Activated CD8-positive, alpha-beta memory T cell treated with anti-CD3 and anti-CD28 coated beads, Interleukin-2, amount 50 U/mL, for 1 hour (primary cell): ENCODE data around the gene DPPA3.
"Not testable (repeated sequence)": the region's sequence is repeated elsewhere in the genome, so short reads cannot be mapped to it uniquely, and the experiment has no call there.

Experiments
- DNase-seq: peaks from one replicate; pipeline ENCODE4 v3.0.0-alpha.2; 2020; ENCODE audit errors: extremely low read depth

The DPPA3 gene

GRCh38 chr12:7730984-7731383, 19.8 kb downstream of the DPPA3 start:
- DNase-seq = not testable (repeated sequence)

DNA sequence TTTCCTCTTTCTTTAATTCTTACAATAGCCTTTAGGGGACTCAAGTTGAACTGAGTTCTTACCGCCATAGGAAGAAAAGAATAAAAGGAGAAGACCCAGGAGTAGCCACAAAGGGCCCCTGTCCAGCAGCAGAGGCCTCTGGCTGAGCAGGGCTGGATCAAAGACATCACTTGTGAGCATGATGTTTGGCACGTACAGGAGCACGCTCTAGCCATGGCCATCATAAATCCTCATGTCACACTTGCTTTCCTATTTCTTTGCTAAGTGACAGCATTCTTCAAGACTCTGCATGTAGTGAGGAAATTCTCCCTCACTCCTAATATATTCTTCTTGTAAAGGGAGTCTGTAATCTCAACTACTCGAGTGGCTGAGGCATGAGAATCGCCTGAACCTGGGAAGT, 20.3 kb downstream of the DPPA3 start:
- DNase-seq = no peak

DNA sequence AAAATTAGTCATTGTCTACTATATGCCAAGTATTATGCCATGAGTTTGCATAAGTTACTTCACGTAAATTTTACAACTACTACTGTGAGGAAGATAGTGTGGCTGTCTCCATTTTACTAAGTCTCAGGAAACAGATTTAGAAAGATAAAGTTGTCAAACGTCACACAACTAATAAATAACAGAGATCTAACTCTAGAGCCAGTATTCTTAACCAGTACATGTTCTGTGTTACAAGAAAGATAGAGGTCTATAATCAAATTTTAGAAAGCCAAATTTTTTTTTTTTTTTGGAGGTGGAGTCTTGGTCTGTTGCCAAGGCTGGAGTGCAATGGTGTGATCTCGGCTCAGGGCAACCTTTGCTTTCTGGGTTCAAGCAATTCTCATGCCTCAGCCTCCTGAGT, 21.8 kb downstream of the DPPA3 start:
- DNase-seq = no peak

DNA sequence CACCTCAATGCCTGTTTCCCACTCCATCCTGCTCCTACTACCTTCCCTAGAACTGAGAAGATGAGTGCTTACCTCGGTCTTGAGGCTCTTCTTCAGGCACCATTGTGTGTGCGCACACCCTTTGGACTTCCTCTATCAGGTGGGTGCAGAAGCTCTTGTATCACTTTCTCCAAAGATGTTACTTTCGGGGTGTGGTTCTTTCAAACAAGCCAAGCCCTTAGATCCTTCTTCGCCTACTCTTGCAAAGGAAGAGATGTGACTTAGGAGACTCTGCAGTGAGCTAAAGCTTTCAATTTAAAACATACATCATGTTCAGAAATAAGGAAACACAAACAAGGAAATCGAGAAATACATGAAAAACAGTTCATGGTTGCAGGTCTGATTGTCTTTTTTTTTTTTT, 36.0 kb downstream of the DPPA3 start, which contains the start of gene CLEC4C:
Gene CLEC4C (minus strand): TSS at position 130 of the 400 bp plus-strand sequence. CDS start 27 bp downstream, at position 103.
- no peak for DNase-seq

DNA sequence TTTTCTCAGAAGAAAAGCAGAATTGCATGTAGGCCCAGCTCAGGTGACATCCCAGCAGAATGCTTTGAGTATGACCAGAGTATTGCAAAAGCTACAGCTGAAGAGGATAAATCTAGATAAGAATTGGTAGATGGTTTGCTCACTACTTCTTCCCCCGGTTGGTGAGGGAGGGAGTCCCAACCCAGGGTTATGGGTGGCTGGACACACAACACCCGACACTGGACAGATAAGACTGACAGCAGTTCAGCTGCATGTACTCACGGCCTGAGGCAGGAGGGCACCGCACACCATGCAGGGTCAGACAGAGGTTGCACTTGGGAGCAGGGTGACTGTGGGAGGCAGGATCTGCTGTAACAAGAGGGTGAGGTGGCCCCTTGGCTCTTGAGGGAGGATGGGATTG, 37.6 kb downstream of the DPPA3 start:
- no peak for DNase-seq

- DNase-seq = no peak
These were observed 38.2 kb downstream of the DPPA3 start for GRCh38 chr12:7749442-7749841.

GRCh38 chr12:7750350-7750749, 39.1 kb downstream of the DPPA3 start:
- DNase-seq = no peak

DNA sequence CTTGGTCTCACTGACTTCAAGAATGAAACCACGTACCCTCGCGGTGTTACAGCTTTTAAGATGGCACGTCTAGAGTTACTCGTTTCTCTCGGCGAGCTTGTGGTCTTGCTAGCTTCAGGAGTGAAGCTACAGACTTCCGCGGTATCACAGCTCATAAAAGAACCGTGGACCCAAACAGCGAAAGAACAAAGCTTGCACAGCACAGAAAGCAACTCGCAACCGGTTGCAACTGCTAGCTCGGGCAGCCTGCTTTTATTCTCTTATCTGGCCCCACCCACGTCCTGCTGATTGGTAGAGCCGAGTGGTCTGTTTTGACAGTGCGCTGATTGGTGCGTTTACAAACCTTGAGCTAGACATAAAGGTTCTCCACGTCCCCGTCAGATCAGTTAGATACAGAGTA, 40.2 kb downstream of the DPPA3 start:
- DNase-seq = no peak

DNA sequence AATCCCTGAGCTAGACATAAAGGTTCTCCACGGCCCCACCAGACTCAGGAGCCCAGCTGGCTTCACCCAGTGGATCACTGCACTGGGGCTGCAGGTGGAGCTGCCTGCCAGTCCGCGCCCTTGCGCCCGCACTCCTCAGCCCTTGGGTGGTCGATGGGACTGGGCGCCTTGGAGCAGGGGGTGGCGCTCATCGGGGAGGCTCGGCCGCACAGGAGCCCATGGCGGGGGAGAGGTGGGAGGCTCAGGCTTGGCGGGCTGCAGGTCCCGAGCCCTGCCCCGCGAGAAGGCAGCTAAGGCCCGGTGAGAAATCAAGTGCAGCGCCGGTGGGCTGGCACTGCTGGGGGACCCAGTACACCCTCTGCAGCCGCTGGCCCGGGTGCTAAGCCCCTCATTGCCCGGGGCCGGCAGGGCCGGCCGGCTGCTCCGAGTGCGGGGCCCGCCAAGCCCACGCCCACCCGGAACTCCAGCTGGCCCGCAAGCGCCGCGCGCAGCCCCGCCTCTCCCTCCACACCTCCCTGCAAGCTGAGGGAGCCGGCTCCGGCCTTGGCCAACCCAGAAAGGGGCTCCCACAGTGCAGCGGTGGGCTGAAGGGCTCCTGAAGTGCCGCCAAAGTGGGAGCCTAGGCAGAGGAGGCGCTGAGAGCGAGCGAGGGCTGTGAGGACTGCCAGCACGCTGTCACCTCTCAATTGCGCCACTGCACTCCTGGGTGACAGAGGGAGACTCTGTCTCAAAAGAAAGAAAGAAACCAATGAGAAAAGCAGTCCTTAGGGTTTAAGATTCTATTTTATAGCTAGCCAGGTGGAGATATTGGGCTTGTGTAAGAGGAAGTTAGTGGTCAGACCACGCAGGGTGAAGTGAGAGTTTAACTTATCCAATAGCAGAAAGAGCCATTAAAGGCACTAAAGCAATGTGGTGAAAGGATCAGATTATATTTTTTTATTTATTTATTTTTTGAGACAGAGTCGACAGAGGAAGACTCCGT, 41.0 kb downstream of the DPPA3 start:
- not testable (repeated sequence) for DNase-seq

- DNase-seq = not testable (repeated sequence)
These were observed 44.4 kb downstream of the DPPA3 start for GRCh38 chr12:7755668-7756067.

DNA sequence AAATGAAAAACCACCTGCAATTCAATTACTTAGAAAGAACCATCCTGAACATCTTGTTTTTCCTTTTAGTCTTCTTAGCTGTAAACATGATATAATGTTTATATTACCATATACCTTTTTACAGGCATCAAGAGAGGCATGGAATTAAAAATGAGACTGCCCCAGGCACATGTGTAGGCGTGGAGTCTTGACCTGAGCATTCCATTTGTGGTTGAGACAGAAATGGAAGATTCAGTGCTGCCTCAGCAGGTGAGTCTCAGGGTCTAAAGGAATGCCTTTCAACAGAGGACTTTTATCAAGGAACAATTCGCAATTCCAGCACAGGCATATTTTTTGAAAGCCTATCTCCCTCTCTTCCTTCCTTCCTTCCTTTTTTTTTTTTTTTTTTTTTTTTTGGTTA, 45.8 kb downstream of the DPPA3 start:
- no peak for DNase-seq

- no peak for DNase-seq
These were observed 47.5 kb downstream of the DPPA3 start for GRCh38 chr12:7758766-7759140.
